GM19328 (cell line): Measurements from ENCODE around the gene CD4.

Experiments used
- ATAC-seq: cut with Tn5 transposase; IDR thresholded peaks from one replicate; pipeline ENCODE4 v1.9.1; 2021; ENCODE audit warnings: mild to moderate bottlenecking, moderate library complexity; ENCODE audit not compliant: unreplicated experiment

CD4 gene

DNA sequence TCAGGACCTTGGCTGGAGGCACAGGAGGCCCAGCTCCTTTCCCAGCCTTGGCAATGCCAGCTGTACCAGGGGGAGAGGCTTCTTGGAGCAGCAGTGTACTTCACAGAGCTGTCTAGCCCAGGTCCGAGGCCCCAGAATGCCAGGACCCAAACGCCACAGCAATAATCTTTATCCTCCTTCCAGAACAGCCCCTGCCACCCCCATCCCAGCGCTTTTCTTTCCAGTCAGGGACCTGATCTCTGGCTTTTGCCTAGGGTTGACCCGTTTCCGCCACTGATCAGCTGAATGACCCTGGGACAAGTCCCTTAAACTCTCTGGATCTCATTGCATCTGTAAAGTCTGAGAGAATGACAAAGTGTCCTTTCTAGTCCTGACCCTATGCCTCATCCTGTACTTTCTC, 11.9 kb upstream of the CD4 start:
- no peak for ATAC-seq

DNA sequence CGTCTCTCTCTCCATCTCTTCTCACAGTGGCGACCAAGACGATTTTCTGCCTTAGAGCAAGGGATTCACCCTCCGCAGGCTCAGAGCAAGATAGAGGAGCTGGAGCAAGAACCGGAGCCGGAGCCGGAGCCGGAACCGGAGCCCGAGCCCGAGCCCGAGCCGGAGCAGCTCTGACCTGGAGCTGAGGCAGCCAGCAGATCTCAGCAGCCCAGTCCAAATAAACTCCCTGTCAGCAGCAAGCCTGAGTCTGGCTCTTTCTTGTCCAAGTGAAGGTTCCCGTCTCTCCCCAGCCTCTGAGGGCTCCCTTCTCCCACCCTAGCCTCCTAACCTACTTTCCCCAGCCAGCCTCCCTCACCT, 11.1 kb upstream of the CD4 start:
- ATAC-seq, result no peak

DNA sequence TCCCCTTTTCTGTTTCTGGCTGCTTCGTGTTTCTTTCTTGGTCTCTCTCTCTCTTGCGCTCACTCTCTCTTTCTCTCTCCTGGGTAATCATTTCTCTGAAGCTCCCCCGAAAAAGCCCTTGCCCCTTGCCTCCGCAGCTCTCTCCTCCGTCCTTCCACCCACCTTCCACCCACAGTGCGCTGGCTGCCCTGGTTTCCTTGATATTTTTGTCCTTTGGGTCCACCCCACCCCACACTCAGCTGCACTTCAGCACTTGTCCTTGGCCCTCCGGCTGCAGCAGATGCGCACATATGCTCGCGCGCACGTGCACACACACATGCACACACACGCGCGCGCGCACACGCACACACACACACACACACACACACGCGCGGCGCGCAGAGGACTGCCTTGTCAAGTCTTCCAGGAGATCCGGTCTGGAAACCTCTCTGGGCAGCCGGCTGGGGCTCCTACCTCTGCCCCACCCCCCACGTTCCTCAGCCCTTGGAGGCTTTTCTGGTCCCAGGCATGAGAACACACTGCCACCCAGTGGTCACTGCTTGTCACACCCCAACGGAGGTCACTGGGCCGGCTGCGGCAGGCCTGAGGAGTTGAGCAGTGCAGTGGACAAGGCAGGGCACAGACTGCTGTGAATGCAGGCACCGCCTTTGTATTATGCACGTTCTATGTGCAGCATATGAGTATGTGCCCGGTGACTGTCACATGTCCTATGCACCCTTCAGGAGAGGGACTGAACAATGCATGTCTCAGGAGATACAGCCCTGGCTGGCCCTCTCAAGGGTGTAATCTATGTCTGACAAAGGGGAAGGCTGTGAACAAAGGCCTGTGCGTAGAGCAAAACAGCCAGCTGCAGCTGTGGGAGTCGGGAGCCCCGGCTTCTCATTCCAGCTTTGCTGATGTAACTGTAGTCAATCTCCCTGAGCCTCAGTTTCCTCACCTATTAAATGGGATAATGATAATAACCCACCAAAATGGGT, 10.5 kb upstream of the CD4 start:
- no peak for ATAC-seq

DNA sequence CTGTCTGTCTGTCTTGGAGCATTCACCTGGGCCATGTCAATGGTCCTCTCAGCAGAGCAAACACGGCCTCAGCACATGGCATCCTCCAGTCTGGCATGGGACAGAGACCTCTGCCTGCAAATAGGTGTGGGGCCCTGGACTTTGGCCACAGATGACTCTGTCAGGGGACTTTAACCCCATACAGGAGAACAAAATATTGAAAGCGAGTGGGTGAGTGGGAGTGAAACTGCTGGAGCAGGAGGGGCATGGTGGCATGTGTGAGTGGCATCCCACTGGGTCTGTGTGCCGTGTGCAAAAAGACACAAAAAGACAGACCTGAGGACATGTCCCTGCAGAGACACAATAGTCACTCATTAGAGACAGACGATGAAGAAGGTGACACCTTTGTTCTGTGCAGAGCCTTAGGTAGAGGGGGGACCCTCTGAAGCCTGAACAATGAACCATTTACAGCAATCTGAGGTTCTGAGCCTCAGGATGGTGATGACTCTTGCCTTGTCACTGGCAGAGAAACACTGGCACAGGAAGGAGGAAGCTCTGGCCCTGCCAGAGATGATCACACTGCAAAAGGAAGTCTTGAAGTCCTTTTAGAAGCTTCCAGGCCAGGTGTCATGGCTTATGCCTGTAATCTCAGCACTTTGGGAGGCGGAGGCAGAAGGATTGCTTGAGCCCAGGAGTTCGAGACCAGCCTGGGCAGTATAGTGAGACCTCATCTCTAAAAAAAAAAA, 9.5 kb upstream of the CD4 start:
- ATAC-seq, result no peak

DNA sequence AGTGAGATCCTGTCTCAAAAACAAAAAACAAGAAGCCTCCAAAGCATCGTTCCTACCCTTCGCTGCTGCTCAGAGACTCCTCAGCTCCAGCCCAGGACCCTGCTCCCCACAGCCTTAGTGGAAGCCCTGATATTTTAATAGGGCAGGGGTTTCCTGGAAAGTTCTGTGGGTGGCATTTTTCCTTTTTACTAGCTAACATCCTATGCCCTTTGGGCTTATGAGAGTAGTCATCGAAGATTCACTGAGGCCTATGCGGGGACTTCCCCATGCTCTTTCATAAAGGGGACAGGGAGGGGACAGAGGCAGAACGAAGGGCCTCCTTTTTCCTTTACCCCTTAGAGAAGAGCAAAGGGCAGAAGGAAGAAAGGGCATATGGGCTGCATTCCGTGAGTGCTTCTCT, 8.8 kb upstream of the CD4 start:
- no peak for ATAC-seq

DNA sequence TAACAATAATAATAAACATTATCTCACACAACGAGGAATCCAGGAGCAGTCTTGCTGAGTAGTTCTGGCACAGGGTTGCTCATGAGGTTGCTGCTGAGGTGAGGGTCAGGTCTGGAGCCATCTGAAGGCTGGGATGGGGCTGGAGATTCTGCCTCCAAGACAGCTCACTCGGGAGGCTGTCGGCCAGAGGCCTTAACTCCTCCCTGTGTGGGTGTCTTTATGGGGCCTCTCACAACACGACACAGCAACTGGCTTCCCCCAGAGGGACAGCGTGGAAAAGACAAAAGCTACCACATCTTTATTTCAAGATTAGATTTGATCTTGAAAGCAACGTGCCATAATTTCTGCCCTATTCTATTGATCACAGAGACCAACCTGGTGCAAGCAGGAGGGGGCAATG, 7.2 kb upstream of the CD4 start:
- ATAC-seq, result no peak

DNA sequence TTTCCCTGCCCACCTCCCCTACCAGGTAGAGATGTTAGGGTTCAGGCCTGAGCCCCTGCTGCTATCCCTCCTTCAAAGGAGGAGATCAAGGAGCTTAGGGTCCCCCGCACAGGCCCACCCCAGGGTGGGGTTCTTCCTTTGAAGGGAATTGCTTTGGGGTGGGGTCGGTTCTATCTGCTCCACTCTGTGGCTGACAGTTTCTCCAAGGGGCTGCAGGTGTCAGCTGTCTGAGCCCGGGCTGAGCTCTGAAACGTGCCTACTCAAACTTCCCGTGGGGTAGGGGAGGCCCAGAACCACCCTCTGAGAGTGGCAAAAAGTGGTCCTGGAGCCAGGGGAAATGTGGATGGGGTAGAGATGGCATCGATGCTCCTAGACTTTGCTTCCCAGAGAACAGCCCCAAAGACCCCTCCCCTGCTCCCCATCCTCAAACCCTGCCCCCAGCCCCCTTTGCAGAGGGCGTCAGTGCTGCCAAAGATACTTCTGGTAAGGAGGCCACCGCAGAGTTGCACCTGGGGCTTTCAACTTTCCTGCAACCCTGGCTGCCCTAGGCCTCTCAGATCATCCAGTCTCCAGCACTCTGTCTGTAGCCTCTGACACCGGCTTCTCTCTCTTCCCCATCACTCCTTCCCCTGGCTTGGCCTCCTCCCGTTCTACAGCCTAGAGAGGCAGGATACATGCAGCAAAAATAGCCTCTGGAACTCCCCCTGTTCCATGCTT, 6.3 kb upstream of the CD4 start:
- ATAC-seq, result no peak

DNA sequence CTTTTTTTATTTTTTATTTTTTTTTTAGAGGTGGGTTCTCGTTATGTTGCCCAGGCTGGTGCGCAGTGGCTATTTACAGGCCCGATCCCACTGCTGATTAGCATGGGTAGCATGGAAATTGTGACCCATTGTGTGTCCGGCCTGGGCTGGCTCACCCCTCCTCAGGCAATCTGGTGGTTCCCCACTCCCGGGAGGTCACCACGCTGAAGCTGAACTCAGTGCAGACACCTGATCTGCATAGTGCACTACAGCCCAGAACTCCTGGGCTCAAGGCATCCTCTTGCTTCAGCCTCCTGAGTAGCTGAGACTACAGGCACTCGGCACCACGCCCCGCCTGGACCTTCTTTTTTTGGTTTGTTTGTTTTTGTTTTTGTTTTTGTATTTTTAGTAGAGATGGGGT, 5.5 kb upstream of the CD4 start:
- no peak for ATAC-seq

DNA sequence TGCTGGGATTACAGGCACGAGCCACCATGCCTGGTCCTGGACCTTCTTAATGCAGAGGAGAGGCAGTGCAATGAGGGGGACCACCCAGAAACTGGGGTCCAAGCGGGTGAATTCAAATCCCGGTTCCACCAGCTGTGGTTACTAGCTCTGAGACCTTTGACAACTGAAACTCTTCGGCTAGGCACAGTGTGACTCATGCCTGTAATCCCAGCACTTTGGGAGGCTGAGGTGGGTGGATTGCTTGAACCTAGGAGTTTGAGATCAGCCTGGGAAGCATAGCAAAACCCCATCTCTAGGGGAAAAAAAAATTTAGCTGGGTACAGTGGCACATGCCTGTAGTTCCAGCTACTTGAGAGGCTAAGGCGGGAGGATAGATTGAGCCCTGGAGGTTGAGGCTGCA, 5.0 kb upstream of the CD4 start:
- no peak for ATAC-seq

DNA sequence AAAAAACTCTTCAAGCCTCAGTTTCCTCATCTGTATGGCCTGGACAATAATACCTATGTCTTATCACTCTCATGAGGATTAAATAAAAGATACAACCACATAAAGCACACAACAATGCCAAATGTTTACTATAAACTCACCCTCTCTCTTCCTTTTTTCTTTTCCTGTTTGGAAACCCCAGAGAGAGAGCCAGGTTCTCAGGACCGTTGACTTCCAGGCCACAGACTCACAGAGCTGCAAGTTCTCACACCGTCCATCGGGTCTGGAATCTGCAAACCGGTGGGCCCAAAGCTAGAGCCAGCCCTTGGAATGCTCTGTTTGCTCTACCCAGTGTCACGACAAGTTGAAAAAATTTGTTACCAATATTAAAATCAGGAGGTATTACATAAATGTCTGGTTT, 4.6 kb upstream of the CD4 start:
- ATAC-seq, result no peak

DNA sequence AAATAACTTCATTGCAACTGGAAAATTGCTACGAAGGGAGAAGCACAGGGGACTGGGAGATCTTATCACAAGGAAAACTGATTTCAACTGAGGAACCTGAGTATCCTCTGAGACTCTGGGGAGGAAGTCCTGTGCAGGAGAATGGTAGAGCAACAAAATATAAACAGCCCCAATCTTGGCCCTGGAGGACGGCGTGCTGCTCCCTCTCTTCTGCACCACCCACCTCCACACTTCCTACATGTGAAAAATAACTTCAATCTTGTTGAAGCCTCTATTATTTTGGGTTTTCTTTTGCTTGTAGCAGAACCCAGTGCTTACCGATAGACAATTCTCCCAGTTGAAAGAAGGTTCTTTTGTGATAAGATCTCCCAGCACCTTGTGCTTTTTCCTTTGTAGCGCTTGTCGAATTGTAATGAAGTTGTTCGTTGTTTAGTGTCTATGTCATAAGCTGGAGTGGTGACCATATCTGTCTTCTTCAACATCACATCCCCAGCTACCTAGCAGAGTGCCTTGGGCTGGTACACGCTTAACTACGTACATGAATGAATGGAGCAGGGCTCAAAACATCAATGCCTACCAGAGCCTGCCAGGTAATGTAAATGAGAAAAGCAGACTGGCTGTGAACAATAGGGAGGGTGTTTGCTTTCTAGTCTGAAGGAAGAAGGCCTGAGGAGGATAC, 2.8 kb upstream of the CD4 start:
- ATAC-seq, result no peak

DNA sequence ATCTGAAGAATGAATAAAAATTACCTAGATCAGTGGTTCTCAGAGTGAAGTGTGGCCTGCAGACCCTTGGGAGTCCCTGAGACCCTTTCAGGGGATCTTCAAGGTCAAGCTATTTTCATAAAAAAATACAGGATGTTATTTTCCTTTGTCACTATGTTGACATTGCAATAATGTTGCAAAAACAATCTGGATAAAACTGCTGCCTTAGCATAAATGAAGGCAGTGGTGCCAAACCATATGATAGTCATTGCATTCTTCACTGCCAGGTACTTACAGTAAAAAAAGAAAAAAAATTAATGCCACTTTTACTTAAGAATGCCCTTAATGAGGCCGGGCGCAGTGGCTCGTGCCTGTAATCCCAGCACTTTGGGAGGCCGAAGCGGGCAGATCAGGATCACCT, 2.0 kb upstream of the CD4 start:
- ATAC-seq, result no peak

DNA sequence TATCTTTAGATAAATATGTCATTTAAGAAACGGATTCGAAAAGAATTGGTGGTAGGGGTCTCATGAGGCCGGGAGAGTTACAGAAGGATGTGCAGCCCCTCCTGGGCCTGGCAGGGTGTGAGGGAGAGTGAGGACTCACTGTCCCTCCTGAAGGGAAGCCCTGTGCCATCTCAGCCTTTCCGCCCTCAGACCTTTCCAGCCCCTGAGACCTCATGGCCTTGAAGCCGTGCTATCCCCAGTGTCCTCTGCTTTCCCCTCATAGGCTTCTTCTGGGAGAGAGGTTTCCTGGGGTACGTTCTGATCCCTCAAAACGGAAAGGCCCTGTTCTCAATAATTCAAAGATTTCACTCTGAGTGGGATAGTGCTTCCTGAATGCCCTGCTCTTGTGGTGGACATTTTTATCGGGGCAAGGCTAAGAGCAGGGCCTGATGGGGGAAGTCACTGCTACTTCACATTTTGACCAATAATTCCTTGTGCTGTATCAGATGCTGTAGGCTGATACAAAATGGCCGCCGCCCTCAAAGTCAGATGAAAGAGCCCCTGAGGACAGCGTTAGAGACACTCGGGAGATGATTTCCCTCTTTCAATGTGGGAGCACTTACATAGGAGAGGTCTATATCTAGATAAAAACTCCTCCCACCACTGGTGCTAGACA, 1.3 kb downstream of the CD4 start:
- ATAC-seq, result no peak

DNA sequence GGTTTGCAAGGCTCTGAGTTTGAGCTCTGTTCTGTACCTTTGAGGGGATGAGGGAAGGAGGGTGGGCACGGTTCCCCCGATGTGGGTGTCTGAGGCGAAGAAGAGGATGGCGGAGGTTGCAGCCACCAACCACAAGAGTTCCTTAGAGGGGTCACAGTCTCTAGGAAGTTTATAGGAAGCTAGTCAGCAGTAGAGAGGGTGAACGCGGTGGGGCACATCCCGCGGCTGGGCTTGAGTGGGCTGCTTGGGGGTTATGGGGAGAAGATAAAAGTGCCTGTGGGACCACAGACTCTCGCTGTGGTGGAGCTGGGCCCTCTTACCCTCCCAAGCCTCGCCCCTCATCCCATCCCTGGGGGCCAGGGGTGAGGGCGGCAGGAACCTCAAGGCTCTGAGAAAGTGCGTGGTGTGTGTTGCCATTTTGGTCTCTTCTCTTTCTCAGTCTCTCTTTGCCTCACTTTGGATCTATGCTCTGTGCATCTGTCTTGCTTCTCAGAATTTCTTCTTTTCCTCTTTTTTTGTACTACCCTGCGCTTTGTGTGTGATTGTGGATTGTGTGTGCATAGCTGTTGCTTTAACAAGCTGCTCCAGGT, 2.7 kb downstream of the CD4 start:
- no peak for ATAC-seq

DNA sequence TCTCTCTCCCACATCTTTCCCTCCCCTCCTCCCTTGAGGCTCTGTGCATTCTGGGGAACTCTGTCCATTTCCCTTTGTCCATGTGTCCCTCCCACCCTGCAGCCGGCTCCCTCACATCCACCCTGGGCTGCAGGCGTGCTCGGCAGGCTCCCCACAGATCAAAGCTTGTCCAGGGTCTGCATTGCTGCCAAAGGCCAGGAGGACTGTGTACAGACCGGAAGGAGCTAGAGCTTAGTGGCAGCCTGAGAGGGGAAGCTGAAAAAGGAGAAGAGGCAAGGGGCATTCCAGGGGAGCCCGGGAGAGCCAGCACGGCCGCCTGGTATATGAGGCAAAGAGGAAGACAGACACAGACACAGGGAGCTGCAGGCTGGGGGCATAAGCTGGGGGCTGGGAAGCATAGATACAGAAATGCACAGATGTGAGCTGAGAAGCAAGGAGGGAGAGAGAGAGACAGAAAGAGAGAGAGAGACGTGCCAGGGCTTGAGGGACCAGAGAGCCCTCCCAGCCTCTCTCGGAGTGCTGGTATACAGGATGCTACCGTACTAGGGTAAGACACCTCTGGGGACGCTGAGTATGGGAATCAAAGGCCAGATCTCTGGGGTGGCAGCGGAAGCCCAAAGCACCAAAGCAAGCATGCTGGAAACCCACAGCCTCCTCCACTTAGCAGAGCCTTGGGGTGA, 3.3 kb downstream of the CD4 start:
- ATAC-seq, result no peak

DNA sequence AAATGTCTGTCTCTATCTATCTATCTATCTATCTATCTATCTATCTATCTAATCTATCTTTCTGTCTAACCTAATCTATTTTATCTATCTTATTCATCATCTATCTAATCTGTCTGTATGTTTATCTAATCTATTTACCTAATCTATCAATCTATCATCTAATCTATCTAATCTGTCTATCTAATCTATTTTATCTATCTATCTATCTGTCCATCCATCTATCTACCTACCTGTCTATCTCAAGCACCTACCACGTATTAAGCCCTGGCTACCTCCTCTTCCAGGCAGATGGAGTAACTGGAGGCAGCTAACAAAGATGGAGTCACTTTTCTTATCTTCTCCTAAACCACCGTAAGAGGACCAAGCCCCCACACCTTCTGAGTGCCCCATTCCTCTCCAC, 5.8 kb downstream of the CD4 start:
- no peak for ATAC-seq

DNA sequence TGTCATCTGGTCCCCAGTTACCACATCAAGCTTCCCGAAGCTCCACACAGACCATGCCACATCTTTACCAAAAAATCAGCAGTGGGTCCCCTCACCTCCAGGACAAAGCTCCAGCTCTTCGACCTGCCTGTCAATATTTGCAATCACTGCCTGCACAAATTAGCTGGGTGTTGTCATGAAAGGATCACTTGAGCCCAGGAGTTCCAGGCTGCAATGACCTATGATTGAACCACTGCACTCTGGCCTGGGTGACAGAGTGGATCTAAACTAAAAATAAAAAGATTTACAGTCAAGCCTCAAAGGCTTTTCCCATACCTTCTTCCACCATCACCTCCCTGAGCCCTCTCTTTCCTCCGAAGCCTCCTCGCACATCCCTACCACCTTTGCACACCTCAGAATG, 7.2 kb downstream of the CD4 start:
- ATAC-seq, result no peak

DNA sequence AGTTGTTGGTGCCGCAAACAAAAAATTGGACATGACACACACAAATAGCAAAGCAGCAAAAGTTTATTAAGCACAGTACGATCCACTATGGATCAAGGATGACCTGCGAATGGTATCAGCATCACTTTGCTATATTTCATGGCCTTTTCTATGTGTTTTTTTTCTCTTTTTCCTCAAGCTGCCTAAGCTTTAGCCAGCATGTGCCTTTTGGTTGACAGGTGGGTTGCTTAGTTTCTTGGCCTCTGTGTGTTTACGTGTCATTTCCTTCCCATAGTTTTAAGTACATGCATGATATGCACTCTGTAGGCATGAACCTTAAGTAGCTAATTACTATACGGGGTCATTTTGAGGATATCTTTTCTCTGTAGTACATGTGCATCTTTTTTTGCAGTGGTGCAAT, 9.8 kb downstream of the CD4 start:
- no peak for ATAC-seq

DNA sequence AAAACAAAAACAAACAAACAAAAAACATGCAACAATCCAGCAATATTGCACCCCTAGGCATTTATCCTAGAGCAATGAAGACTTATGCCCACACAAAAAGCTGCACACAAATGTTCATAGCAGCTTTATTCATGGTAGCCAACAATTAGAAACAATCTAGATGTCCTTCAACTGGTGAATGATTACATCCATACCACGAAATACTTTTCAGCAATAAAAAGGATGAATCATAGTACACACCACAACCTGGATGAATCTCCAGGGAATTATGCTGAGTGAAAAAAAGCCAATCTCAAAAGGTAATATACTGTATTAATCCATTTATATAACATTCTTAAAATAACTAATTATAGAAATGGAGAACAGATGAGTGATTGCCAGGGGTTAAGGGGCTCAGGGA, 17.8 kb downstream of the CD4 start:
- ATAC-seq, result no peak

DNA sequence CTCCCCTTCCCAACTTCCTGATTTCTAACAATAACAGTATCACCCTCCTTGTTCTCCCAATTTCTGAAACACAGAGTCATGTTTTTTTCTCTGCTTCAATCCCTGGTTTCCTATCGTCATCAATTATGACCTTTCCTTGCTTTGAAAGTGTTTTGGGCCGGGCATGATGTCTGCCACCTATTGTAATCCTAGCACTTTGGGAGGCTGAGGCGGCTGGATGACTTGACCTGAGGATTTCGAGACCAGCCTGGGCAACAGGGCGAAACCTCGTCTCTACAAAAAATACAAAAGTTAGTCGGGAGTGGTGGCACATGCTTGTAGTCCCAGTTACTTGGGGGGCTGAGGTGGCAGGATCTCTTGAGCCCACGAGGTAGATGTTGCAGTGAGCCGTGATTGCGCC, 19.7 kb downstream of the CD4 start:
- no peak for ATAC-seq
